ENCODE data around the gene CRISP2.

DNA sequence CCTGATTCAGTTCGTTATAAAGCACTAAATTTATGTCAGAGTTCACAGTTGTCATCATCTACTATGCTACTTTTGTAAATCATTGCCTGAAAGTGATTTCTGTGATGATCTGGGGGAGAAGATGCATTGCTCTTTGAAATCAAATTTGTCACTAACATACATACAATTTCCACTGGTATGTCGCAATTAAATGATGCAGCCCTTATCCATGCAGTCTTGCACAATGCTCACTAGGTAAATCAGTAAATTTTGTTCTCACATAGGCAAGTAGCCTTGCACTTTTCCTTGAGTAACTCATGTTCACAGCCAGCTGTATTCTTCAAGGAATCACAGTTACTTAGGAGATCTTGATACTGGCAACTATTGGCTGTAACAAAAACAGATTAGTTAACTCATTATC lies 20.8 kb downstream of the CRISP2 start:
- TF ChIP-seq, protein P1, sequence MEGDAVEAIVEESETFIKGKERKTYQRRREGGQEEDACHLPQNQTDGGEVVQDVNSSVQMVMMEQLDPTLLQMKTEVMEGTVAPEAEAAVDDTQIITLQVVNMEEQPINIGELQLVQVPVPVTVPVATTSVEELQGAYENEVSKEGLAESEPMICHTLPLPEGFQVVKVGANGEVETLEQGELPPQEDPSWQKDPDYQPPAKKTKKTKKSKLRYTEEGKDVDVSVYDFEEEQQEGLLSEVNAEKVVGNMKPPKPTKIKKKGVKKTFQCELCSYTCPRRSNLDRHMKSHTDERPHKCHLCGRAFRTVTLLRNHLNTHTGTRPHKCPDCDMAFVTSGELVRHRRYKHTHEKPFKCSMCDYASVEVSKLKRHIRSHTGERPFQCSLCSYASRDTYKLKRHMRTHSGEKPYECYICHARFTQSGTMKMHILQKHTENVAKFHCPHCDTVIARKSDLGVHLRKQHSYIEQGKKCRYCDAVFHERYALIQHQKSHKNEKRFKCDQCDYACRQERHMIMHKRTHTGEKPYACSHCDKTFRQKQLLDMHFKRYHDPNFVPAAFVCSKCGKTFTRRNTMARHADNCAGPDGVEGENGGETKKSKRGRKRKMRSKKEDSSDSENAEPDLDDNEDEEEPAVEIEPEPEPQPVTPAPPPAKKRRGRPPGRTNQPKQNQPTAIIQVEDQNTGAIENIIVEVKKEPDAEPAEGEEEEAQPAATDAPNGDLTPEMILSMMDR (IDR thresholded peaks at IDR 0.05), result no peak
- TF ChIP-seq POLR2A (IDR thresholded peaks at IDR 0.05), result no peak
- TF ChIP-seq POLR2AphosphoS5 (IDR thresholded peaks at IDR 0.05), result no peak

Measured in breast epithelium (tissue), 3 donors.